ENCODE results near the gene ZNF398.

GRCh38 chr7:149226840-149227494, 79.7 kb downstream of the ZNF398 start:
- TF ChIP-seq GATA3 (IDR thresholded peaks at IDR 0.05; ENCODE audit: low read depth, low read length) (no peak), GATA2 (IDR thresholded peaks at IDR 0.05; ENCODE audit: low read depth, low read length) (no peak)
